ENCODE data around the gene DSE. TPM values are rescaled to one million over a fixed set of nuclear protein-coding genes. Genes with fewer than 3 reads are reported as not detected.

DSE gene
- total RNA-seq, 4 donors from 2014 or later = 22.2 to 32.8 (median 30.5) TPM

GRCh38 chr6:116438590-116439448, 68.1 kb downstream of the DSE start:
- no peak for DNase-seq
- TF ChIP-seq POLR2A (IDR thresholded peaks at IDR 0.05) = no peak
- no peaks in the 10 kb centered on the region for H3K36me3 ChIP-seq
- H3K4me1 ChIP-seq = peaks cover 0 to 8% of the 10 kb centered on the region in 2 donors
- no peaks in the 10 kb centered on the region for H3K27me3 ChIP-seq
- intact Hi-C loops (cut with DNase I) = no loop called here
- 22 to 29% methylated on average over 6 of the region's 6 CpGs for WGBS, 2 donors
- H3K9me3 ChIP-seq = no peaks in the 10 kb centered on the region
- no peak overlapping the region for H3K27ac ChIP-seq
- no peak overlapping the region for H3K4me3 ChIP-seq (replicated peaks in 1 of 3)

- Histone ChIP-seq H3K36me3 (no peaks in the 10 kb centered on the region), H3K9me3 (no peaks in the 10 kb centered on the region), H3K4me3 (replicated peaks in 1 of 3) (no peak overlapping the region), H3K4me1 (peaks cover 0 to 8% of the 10 kb centered on the region in 2 donors), H3K27me3 (no peaks in the 10 kb centered on the region), H3K27ac (no peak overlapping the region)
- DNase-seq = no peak
- WGBS, 2 donors = 52 to 55% methylated on average over 1 of the region's 1 CpG
- TF ChIP-seq CTCF (IDR thresholded peaks at IDR 0.05) = no peak
- no peak for TF ChIP-seq POLR2A (IDR thresholded peaks at IDR 0.05)
- intact Hi-C loops (cut with DNase I) = loop anchor here (5.0 kb wide), 1 partner anchor 123 kb away; no protein-coding TSS in a partner anchor
Measured at GRCh38 chr6:116439522-116440051, 68.8 kb downstream of the DSE start.

- Histone ChIP-seq H3K4me3 (replicated peaks in 1 of 3) (no peak overlapping the region), H3K4me1 (peaks cover 0 to 12% of the 10 kb centered on the region in 2 donors), H3K36me3 (no peaks in the 10 kb centered on the region), H3K27ac (no peak overlapping the region), H3K9me3 (no peaks in the 10 kb centered on the region), H3K27me3 (no peaks in the 10 kb centered on the region)
- intact Hi-C loops (cut with DNase I) = loop anchor here (5.0 kb wide), 1 partner anchor 119 kb away; no protein-coding TSS in a partner anchor
- no peak for TF ChIP-seq CTCF (IDR thresholded peaks at IDR 0.05)
- no peak for TF ChIP-seq POLR2A (IDR thresholded peaks at IDR 0.05)
- WGBS, 2 donors = 97 to 98% methylated on average over 2 of the region's 2 CpGs
- DNase-seq = no peak
Measured at GRCh38 chr6:116443105-116443504, 72.4 kb downstream of the DSE start.

GRCh38 chr6:116444092-116444491, 73.3 kb downstream of the DSE start:
- Histone ChIP-seq H3K4me1 (peaks cover 0 to 7% of the 10 kb centered on the region in 2 donors), H3K9me3 (no peaks in the 10 kb centered on the region), H3K36me3 (no peaks in the 10 kb centered on the region), H3K4me3 (replicated peaks in 1 of 3) (no peak overlapping the region), H3K27me3 (no peaks in the 10 kb centered on the region), H3K27ac (no peak overlapping the region)
- whole genome bisulfite sequencing, 2 donors = 25 to 28% methylated on average over 3 of the region's 3 CpGs
- no peak for TF ChIP-seq POLR2A (IDR thresholded peaks at IDR 0.05)
- peak in 3 of 6 experiments; percentile 39 to 59 (median 46) for TF ChIP-seq CTCF (IDR thresholded peaks at IDR 0.05)
- no peak for DNase-seq
- intact Hi-C loops (cut with DNase I) = loop anchor here (5.0 kb wide), 1 partner anchor 118 kb away; no protein-coding TSS in a partner anchor

- H3K4me1 ChIP-seq = peaks cover 0 to 5% of the 10 kb centered on the region in 2 donors
- TF ChIP-seq CTCF (IDR thresholded peaks at IDR 0.05) (no peak), POLR2A (IDR thresholded peaks at IDR 0.05) (no peak)
- H3K27me3 ChIP-seq = no peaks in the 10 kb centered on the region
- intact Hi-C loops (cut with DNase I) = loop anchor here (5.0 kb wide), 1 partner anchor 118 kb away; no protein-coding TSS in a partner anchor
- no peaks in the 10 kb centered on the region for H3K36me3 ChIP-seq
- H3K9me3 ChIP-seq = no peaks in the 10 kb centered on the region
- no peak for DNase-seq
- 71 to 100% methylated on average over 1 of the region's 1 CpG for WGBS, 2 donors
- H3K27ac ChIP-seq = no peak overlapping the region
- H3K4me3 ChIP-seq (replicated peaks in 1 of 3) = no peak overlapping the region
Measured at GRCh38 chr6:116444575-116444974, 73.8 kb downstream of the DSE start.
